ENCODE data around the gene RABL6. TPM values are rescaled to one million over a fixed set of nuclear protein-coding genes. Genes with fewer than 3 reads are reported as not detected.

Gene RABL6
- total and polyA plus RNA-seq, 2 of the 4 experiments (the other 2 are of a cell fraction) = 37.1 to 47.5 TPM

- H4K20me1 ChIP-seq (ENCODE audit: insufficient read depth, low read length) = peaks cover 14% of the 10 kb centered on the region
- dilution Hi-C loops (cut with HindIII; ENCODE audit: low sequenced_read_pairs, unreplicated experiment) (no loop called here), in situ Hi-C loops (cut with MboI; ENCODE audit: low sequenced_read_pairs) (no loop called here), intact Hi-C loops (cut with micrococcal nuclease) (no loop called here)
- H3K18ac ChIP-seq (ENCODE audit: low read depth, low read length) = no peak overlapping the region
- H3K9me1 ChIP-seq (ENCODE audit: insufficient read depth, low read length) = no peaks in the 10 kb centered on the region
- no peak overlapping the region for H4K91ac ChIP-seq (ENCODE audit: insufficient read depth, low read depth, low read length)
- H3K79me1 ChIP-seq (ENCODE audit: low read depth in 1 of 2, low read length in 2 of 2) = peaks cover 3 to 24% of the 10 kb centered on the region in 2 experiments; a peak in 3 of 4 replicates
- H3K9me3 ChIP-seq (ENCODE audit: control insufficient read depth, insufficient read depth, low read length) = no peaks in the 10 kb centered on the region
- BruUV-seq (replicated peaks) = no TSS peak
- H3K56ac ChIP-seq (ENCODE audit: extremely low read depth, insufficient read depth, low read length) = no peak overlapping the region
- H3K4ac ChIP-seq (ENCODE audit: low read depth, low read length) = no peak overlapping the region
- no peak overlapping the region for H2AK9ac ChIP-seq (replicated peaks; ENCODE audit: low read depth, low read length, poor library complexity)
- ChIA-PET CTCF (no interaction called here), POLR2A (ENCODE audit: unreplicated experiment) (no interaction called here)
- H3K4me2 ChIP-seq (ENCODE audit: low read depth, low read length) = no peak overlapping the region
- H2BK120ac ChIP-seq (ENCODE audit: low read depth, low read length) = no peak overlapping the region
- H4K5ac ChIP-seq (ENCODE audit: low read depth, low read length) = no peak overlapping the region
- H3K27ac ChIP-seq (ENCODE audit: insufficient read depth, low read length) = no peak overlapping the region
- WGBS, 2 experiments (ENCODE audit: extremely low coverage in 2 of 2, insufficient read length in 1 of 2) = no CpG with 5 or more reads among the region's 6 CpGs
- peaks cover 19% of the 10 kb centered on the region for H3K27me3 ChIP-seq (ENCODE audit: control insufficient read depth, insufficient read depth, low read length)
- H2AFZ ChIP-seq (replicated peaks; ENCODE audit: low read length, poor library complexity) = no peak overlapping the region
- no peak overlapping the region for H2BK20ac ChIP-seq (ENCODE audit: low read depth, low read length)
- H2BK15ac ChIP-seq (ENCODE audit: low read depth, low read length) = no peak overlapping the region
- no peak for TF ChIP-seq CEBPB (IDR thresholded peaks at IDR 0.05; ENCODE audit: low read depth, low read length)
- TF ChIP-seq ELK1 (IDR thresholded peaks at IDR 0.05; ENCODE audit: borderline replicate concordance, low read depth, low read length) = no peak
- no peak for TF ChIP-seq MAFK (IDR thresholded peaks at IDR 0.05; ENCODE audit: low read depth, low read length)
- no peak for TF ChIP-seq RCOR1 (IDR thresholded peaks at IDR 0.05; ENCODE audit: insufficient replicate concordance, low read length)
- no peak for TF ChIP-seq RAD21 (IDR thresholded peaks at IDR 0.05; ENCODE audit: low read length)
- no peak for TF ChIP-seq MAZ (IDR thresholded peaks at IDR 0.05; ENCODE audit: borderline replicate concordance, low read depth, low read length)
- H2AK5ac ChIP-seq (ENCODE audit: low read depth, low read length) = no peak overlapping the region
- DNase-seq = no peak
- peaks cover 11% of the 10 kb centered on the region for H3K4me1 ChIP-seq (ENCODE audit: control insufficient read depth, insufficient read depth, low read length)
- no peak for ATAC-seq (ENCODE audit: low read depth)
- H3K9ac ChIP-seq (ENCODE audit: low read depth, low read length) = no peak overlapping the region
- peaks cover 8% of the 10 kb centered on the region; the same call in 1 of the 2 replicates for H3K36me3 ChIP-seq (ENCODE audit: control insufficient read depth, insufficient read depth, low read length)
- no peak overlapping the region for H3K23ac ChIP-seq (ENCODE audit: low read depth, low read length)
- no peak overlapping the region for H2BK5ac ChIP-seq (ENCODE audit: low read depth, low read length, poor library complexity, severe bottlenecking)
- no peak overlapping the region for H4K8ac ChIP-seq (ENCODE audit: low read depth in 2 of 2, low read length in 2 of 2)
- H3K14ac ChIP-seq (replicated peaks; ENCODE audit: low read depth, low read length) = no peak overlapping the region
- H3K4me3 ChIP-seq (ENCODE audit: insufficient read depth, low read depth, low read length) = no peak overlapping the region
Measured at GRCh38 chr9:136795000-136795348, 12.8 kb upstream of the RABL6 start.

All from IMR-90 (cell line).